ENCODE results near the gene PARVA.

Gene PARVA

DNA sequence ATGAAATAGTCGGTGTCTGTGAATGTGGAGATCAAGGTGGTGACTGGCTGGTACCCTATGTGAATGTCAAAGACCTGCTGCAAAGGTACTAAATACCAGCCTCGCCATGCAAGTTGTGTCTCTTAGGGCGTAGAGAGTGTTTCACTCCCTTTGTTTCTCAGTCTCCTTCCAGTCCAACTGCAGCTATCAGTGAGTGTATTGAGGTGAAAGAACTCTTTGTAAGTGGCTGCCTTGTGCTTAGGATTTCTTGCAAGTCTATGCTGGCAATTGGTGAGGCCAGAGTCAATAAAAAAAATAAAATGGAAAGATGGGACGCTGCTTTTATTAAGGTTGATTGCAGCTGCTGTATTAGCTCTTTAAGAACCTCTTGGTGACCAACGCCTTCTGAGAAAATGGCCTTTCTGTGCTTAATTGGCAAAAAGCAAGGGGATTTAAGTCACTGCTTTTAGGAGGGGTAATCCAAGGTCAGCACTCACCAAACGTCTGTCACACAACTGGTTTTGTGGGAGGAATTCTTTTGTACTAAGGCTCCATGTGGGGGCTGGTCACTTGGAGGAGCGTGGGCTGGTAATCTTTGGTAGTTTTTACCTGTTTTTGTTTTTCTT lies 95.1 kb downstream of the PARVA start:
- Histone ChIP-seq H3K27me3 (ENCODE audit: insufficient read depth, low read length) (no peaks in the 10 kb centered on the region), H3K36me3 (ENCODE audit: insufficient read depth, low read depth, low read length) (0 out of 2 replicates have a peak, but pooled peaks cover 3% of the 10 kb centered on the region), H3K4me3 (ENCODE audit: low read length) (no peak overlapping the region), H3K9me3 (ENCODE audit: insufficient read depth, low read depth, low read length) (no peaks in the 10 kb centered on the region), H3K9ac (ENCODE audit: low read depth, low read length) (no peak overlapping the region), H3K4me1 (ENCODE audit: insufficient read depth, low read length) (peaks cover 11% of the 10 kb centered on the region), H3K27ac (ENCODE audit: low read length) (no peak overlapping the region)

DNA sequence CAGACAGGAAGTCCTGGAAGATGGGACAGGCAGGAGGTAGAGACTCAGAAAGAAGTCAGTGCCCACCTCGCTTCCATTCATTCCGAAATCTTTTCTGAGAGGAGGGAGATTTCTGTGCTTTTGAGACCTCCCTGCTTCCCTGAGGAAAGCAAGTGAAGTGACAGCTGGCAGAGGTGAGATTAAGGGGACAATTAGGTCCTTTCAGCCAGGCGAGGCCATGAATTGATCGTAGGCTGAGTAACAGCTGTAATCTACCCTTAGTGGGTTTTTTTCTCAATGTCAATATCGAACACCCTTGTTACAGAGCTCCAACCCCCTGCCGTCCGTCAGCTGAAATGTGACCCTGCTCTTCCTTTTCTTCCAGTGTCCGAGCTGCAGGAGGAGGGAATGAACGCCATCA lies 96.0 kb downstream of the PARVA start:
- Histone ChIP-seq H3K4me3 (ENCODE audit: low read length) (no peak overlapping the region), H3K27me3 (ENCODE audit: insufficient read depth, low read length) (no peaks in the 10 kb centered on the region), H3K27ac (ENCODE audit: low read length) (no peak overlapping the region), H3K36me3 (ENCODE audit: insufficient read depth, low read depth, low read length) (0 out of 2 replicates have a peak, but pooled peaks cover 3% of the 10 kb centered on the region), H3K9me3 (ENCODE audit: insufficient read depth, low read depth, low read length) (no peaks in the 10 kb centered on the region), H3K4me1 (ENCODE audit: insufficient read depth, low read length) (peaks cover 11% of the 10 kb centered on the region), H3K9ac (ENCODE audit: low read depth, low read length) (no peak overlapping the region)

DNA sequence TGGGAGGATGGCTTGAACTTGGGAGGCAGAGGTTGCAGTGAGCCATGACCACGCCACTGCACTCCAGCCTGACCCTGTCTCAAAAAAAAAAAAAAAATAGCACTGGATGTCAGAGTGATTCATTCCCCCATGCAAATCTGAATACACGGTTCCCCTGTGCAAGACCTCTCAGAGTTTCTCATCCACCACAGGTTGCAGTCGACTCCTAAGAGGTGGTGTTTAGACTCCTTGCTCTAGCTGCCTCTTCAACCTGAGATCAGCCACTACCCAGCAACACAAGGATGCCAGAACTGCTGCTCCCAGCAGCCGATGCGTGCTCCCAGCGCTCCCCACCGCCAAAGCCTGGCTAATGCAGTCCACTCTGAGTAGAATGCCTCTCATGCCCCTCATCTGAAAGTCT lies 97.5 kb downstream of the PARVA start:
- Histone ChIP-seq H3K9me3 (ENCODE audit: insufficient read depth, low read depth, low read length) (no peaks in the 10 kb centered on the region), H3K27me3 (ENCODE audit: insufficient read depth, low read length) (no peaks in the 10 kb centered on the region), H3K9ac (ENCODE audit: low read depth, low read length) (no peak overlapping the region), H3K27ac (ENCODE audit: low read length) (no peak overlapping the region), H3K4me3 (ENCODE audit: low read length) (no peak overlapping the region), H3K36me3 (ENCODE audit: insufficient read depth, low read depth, low read length) (0 out of 2 replicates have a peak, but pooled peaks cover 3% of the 10 kb centered on the region), H3K4me1 (ENCODE audit: insufficient read depth, low read length) (peaks cover 11% of the 10 kb centered on the region)

DNA sequence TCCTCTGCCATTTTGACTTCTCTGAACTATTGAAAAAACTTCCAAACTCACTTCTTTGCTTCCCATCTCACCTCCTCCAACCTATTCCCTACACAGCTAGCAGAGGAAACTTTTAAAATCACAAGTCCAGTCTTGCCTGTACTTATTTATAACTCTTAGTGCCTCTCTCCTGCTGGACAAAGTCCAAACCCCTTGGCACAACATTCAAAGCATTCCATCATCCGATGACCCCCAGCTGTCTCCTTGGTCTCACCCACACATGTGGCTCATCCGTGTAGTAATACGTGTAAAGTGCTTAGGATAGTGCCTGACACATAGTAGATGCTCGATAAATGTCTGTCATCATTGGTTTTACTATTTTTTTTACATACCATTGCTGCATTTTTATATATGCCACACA lies 101.4 kb downstream of the PARVA start:
- Histone ChIP-seq H3K9me3 (ENCODE audit: insufficient read depth, low read depth, low read length) (no peaks in the 10 kb centered on the region), H3K36me3 (ENCODE audit: insufficient read depth, low read depth, low read length) (0 out of 2 replicates have a peak, but pooled peaks cover 3% of the 10 kb centered on the region)

DNA sequence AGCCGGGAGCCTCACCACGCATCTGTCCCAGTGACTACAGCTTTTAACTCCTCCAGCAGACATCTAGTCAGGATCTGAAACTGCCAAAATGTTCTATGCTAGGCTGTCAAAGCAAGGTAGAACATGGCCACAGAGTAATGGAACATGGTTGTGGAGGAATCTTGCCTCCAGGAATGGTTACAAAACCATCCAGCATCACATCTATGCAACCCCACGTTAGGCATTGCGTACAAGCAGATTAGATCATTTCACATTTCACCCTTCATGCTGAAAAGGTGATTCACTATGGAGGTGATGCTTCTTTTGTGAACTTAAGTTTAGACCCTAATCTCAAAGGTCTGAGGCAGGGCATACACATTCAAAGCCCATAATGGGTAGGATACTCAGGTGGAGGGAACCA lies 103.0 kb downstream of the PARVA start:
- Histone ChIP-seq H3K36me3 (ENCODE audit: insufficient read depth, low read depth, low read length) (no peaks in the 10 kb centered on the region), H3K27me3 (ENCODE audit: insufficient read depth, low read length) (no peaks in the 10 kb centered on the region), H3K4me1 (ENCODE audit: insufficient read depth, low read length) (no peaks in the 10 kb centered on the region), H3K27ac (ENCODE audit: low read length) (no peak overlapping the region), H3K9me3 (ENCODE audit: insufficient read depth, low read depth, low read length) (no peaks in the 10 kb centered on the region), H3K9ac (ENCODE audit: low read depth, low read length) (no peak overlapping the region), H3K4me3 (ENCODE audit: low read length) (no peak overlapping the region)

More for the DNA sequence above, 101.4 kb downstream of the PARVA start:
- Histone ChIP-seq H3K27ac (ENCODE audit: low read length) (no peak overlapping the region), H3K4me3 (ENCODE audit: low read length) (no peak overlapping the region), H3K27me3 (ENCODE audit: insufficient read depth, low read length) (no peaks in the 10 kb centered on the region), H3K4me1 (ENCODE audit: insufficient read depth, low read length) (no peaks in the 10 kb centered on the region; the same call in 1 of the 2 replicates), H3K9ac (ENCODE audit: low read depth, low read length) (no peak overlapping the region)

DNA sequence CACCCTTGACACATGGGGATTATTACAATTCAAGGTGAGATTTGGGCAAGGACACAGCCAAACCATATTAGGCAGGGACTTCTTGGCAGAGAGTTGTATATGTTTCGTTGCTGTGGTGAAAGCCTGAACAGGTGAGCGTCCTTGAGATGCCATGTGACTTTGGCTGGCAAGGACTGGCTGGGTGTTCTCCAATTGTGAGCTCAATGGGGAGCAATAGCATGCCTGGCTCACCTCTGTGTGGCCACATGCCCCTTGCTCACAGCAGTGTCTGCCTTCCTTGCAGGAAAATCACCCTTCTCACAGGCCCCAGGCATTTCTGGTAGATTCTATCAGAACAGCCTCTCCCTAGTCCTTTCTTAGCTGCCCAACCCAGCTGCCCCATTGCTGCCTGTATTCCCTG lies 105.5 kb downstream of the PARVA start:
- no peaks in the 10 kb centered on the region for H3K9me3 ChIP-seq (ENCODE audit: insufficient read depth, low read depth, low read length)
- no peak overlapping the region for H3K9ac ChIP-seq (ENCODE audit: low read depth, low read length)
- no peaks in the 10 kb centered on the region for H3K36me3 ChIP-seq (ENCODE audit: insufficient read depth, low read depth, low read length)
- no peak overlapping the region for H3K4me3 ChIP-seq (ENCODE audit: low read length)
- no peaks in the 10 kb centered on the region for H3K4me1 ChIP-seq (ENCODE audit: insufficient read depth, low read length)
- no peaks in the 10 kb centered on the region for H3K27me3 ChIP-seq (ENCODE audit: insufficient read depth, low read length)
- no peak overlapping the region for H3K27ac ChIP-seq (ENCODE audit: low read length)

DNA sequence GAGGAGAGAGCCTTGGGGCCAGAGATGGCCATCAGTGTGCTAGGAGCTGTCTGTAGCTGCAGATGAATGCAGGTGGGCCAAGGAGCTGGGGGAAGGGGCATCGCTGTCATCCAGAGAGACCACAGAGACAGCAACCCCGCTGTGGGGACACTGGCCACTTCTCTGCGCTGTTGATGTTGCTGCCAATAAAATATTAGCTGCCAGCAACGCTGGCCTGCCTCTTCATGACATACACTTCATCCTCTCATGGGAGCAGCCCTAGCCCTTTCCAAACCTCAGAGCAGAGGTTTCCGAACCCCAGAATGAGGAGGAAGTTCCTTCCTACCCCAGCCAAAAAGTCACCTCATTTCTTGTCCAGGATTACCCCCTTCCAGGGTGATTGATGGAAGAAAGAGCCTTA lies 106.2 kb downstream of the PARVA start:
- no peaks in the 10 kb centered on the region for H3K27me3 ChIP-seq (ENCODE audit: insufficient read depth, low read length)

DNA sequence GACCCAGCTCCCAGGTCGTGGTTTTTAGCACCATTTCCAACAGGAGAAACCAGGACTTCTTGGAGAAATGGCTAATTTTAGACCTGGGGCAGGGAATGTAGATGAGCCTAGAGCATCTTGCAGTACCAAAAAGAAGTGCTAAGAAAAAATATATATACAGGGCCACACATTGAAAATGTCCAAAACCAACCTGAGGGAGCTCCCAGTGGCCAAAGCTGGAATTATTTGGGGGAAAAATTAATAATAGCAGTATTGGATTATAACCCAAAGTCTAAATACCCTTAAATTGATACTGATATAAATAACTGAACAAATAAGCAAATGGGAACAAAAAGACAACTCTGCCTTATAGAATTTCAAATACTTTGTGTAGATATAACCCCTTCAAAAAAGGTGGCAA lies 108.0 kb downstream of the PARVA start:
- Histone ChIP-seq H3K9ac (ENCODE audit: low read depth, low read length) (no peak overlapping the region), H3K27me3 (ENCODE audit: insufficient read depth, low read length) (no peaks in the 10 kb centered on the region), H3K9me3 (ENCODE audit: insufficient read depth, low read depth, low read length) (peaks cover 6% of the 10 kb centered on the region), H3K36me3 (ENCODE audit: insufficient read depth, low read depth, low read length) (no peaks in the 10 kb centered on the region), H3K4me1 (ENCODE audit: insufficient read depth, low read length) (no peaks in the 10 kb centered on the region), H3K27ac (ENCODE audit: low read length) (no peak overlapping the region), H3K4me3 (ENCODE audit: low read length) (no peak overlapping the region)

More for the DNA sequence above, 106.2 kb downstream of the PARVA start:
- Histone ChIP-seq H3K9me3 (ENCODE audit: insufficient read depth, low read depth, low read length) (no peaks in the 10 kb centered on the region; the same call in 1 of the 2 replicates), H3K9ac (ENCODE audit: low read depth, low read length) (no peak overlapping the region), H3K36me3 (ENCODE audit: insufficient read depth, low read depth, low read length) (no peaks in the 10 kb centered on the region), H3K27ac (ENCODE audit: low read length) (no peak overlapping the region), H3K4me1 (ENCODE audit: insufficient read depth, low read length) (no peaks in the 10 kb centered on the region), H3K4me3 (ENCODE audit: low read length) (no peak overlapping the region)

DNA sequence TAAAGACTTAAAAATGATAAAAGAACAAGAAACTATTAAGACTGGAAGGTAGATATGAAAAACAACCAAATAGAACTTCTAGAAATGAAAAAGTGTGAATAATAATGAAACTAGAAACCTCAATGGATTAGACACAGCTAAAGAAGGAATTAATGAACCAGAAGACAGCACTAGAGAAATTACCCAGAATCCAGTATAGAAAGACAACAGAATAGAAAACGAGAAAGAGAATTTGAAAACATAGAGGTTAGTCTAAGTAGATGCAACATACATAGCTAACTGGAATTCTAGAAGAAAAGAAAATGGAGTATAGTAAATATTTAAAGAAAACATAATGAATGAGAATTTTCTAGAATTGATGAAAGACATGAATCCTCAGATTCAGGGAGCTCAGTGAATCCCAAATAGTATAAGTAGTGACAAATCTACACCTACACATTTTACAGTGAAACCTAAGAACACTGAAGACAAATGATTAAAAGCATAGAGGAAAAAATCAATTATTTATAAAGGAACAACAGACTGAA lies 111.9 kb downstream of the PARVA start:
- Histone ChIP-seq H3K4me3 (ENCODE audit: low read length) (no peak overlapping the region), H3K4me1 (ENCODE audit: insufficient read depth, low read length) (peaks cover 5% of the 10 kb centered on the region), H3K36me3 (ENCODE audit: insufficient read depth, low read depth, low read length) (no peaks in the 10 kb centered on the region), H3K9me3 (ENCODE audit: insufficient read depth, low read depth, low read length) (peaks cover 6% of the 10 kb centered on the region), H3K9ac (ENCODE audit: low read depth, low read length) (no peak overlapping the region), H3K27ac (ENCODE audit: low read length) (no peak overlapping the region), H3K27me3 (ENCODE audit: insufficient read depth, low read length) (no peaks in the 10 kb centered on the region)

DNA sequence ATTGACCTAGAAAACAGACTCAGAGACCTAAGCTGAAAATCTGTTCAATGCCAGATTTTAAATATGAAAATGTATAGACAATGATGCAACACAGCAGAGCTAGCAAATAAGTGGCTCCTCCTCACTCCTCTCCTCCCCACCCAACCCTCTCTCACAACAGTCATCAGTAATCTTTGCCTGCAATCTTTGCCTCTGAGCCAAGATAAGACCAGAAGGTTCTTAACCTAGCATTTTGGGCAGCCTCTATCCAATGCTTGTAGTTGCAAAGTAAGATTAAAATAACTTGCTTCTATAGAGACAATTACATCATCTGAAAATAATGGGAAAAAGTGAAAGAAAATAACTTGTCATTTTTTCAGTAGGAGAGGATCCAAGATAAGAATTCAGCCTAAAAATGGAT lies 117.3 kb downstream of the PARVA start:
- H3K9me3 ChIP-seq (ENCODE audit: insufficient read depth, low read depth, low read length): peaks cover under 1% of the 10 kb centered on the region; the same call in 1 of the 2 replicates
- no peaks in the 10 kb centered on the region for H3K36me3 ChIP-seq (ENCODE audit: insufficient read depth, low read depth, low read length)
- H3K27ac ChIP-seq (ENCODE audit: low read length): no peak overlapping the region
- no peaks in the 10 kb centered on the region for H3K27me3 ChIP-seq (ENCODE audit: insufficient read depth, low read length)
- peaks cover 12% of the 10 kb centered on the region for H3K4me1 ChIP-seq (ENCODE audit: insufficient read depth, low read length)
- no peak overlapping the region for H3K9ac ChIP-seq (ENCODE audit: low read depth, low read length)
- H3K4me3 ChIP-seq (ENCODE audit: low read length): no peak overlapping the region

DNA sequence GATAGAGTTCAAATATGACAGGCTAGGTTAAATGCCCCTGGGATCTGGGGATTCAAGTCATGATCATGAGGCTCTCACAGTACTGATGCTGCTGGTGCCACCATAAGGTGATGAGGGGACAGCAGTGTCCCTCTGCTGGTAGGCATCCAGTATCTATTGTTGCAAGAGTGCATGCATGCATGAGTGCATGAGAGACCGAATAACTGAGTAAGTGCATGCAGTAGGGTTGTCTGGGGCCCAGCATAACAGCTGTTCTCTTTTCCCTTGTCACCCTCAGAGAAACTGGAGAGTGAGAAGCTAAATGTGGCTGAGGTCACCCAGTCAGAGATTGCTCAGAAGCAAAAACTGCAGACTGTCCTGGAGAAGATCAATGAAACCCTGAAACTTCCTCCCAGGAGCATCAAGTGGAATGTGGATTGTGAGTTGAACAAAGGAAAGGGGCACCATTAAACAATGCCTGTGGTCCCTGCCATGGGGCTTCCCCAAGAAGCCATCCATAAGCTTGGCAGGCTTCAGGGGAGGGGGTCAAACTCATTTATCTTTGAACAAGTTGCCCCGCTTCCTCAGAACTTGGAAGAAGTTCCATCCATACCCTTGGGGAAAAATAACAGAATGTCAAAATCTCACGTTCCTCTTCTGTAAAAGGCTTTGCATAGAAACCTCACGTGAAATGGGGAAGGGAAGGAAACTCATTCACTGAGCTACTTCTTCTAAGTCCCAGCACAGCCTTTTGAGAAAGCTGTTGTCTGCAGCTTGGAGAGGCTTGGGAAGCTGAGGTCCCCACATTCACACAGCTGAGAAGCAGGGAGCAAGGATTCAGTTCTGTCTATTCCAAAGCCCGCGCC lies 119.0 kb downstream of the PARVA start:
- no peak overlapping the region for H3K9ac ChIP-seq (ENCODE audit: low read depth, low read length)
- no peak overlapping the region for H3K4me3 ChIP-seq (ENCODE audit: low read length)
- no peaks in the 10 kb centered on the region for H3K9me3 ChIP-seq (ENCODE audit: insufficient read depth, low read depth, low read length)

DNA sequence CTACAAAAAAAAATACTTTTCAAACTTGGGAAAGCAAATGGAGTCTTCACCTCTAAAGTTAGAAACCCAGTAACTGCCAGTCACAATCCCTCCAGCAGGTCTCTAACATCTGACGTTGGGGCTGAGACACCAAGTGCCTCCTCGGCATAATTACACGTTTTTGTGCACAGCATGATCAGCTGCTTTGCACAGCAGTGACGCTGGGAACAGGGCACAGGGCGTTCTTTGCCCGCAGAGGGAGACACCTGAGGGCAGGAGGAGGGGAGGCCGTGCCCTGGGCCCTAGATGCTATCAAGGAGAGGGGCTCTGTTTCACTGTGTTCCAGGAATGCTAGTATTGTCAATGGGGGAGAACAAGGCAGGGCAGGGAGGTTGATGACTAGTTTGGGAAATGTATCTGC lies 120.1 kb downstream of the PARVA start:
- Histone ChIP-seq H3K9me3 (ENCODE audit: insufficient read depth, low read depth, low read length) (no peaks in the 10 kb centered on the region), H3K4me1 (ENCODE audit: insufficient read depth, low read length) (peaks cover 12% of the 10 kb centered on the region), H3K27me3 (ENCODE audit: insufficient read depth, low read length) (no peaks in the 10 kb centered on the region), H3K4me3 (ENCODE audit: low read length) (no peak overlapping the region), H3K36me3 (ENCODE audit: insufficient read depth, low read depth, low read length) (no peaks in the 10 kb centered on the region), H3K9ac (ENCODE audit: low read depth, low read length) (no peak overlapping the region), H3K27ac (ENCODE audit: low read length) (no peak overlapping the region)

More for the DNA sequence above, 119.0 kb downstream of the PARVA start:
- Histone ChIP-seq H3K27me3 (ENCODE audit: insufficient read depth, low read length) (no peaks in the 10 kb centered on the region), H3K36me3 (ENCODE audit: insufficient read depth, low read depth, low read length) (no peaks in the 10 kb centered on the region), H3K4me1 (ENCODE audit: insufficient read depth, low read length) (peaks cover 12% of the 10 kb centered on the region), H3K27ac (ENCODE audit: low read length) (no peak overlapping the region)
